HG02938 (cell line): ENCODE results near the gene HSPB6.
"Not testable (repeated sequence)": the region's sequence is repeated elsewhere in the genome, so short reads cannot be mapped to it uniquely, and the experiment has no call there.

ENCODE experiments used
- ATAC-seq: cut with Tn5 transposase; IDR thresholded peaks from one replicate; pipeline ENCODE4 v1.9.1; 2021; ENCODE audit warnings: mild to moderate bottlenecking, moderate library complexity; ENCODE audit not compliant: unreplicated experiment

HSPB6 gene

DNA sequence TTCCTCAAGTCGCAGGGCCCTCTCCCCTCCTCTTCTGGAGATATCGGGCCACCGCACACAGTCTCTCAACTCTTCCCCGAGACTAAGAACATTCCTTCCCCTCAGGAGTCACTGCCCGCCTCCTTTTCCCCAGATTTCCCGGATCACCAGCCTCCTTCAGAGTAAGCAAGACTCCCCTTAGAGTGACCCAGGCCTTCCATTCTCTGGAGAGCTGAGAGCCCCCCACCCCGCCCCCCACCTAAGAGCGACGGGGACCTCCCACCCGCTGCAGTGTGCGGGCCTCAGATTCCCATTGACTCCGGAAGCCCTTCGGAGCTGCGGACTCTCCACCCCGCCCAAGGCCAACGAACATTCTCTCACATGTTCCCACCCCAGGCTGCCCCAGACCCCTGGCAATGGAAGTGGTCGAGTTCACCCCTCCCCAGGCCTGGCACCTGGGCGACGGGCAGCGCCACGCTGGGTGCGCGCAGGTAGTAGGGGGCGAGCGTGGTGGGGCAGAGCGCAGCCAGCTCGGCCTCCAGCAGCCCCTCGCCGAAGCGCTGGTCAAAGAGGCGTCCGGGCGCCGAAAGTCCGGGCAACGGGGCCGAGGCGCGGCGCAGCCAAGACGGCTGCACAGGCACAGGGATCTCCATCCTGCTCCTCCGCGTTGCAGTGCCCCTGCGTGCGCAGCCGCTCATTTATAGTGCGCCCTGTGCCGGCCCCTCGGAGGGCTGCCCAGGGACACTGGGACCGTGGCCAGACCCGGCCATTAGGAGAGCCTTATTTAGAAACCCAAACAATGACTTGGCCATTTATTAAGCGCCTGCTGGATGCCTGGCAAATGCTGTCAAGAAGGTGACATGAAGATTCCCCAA is at the start of gene HSPB6:
TSS of gene HSPB6 (minus strand) at position 653 of the 854 bp plus-strand sequence. CDS start at position 632, 21 bp downstream.
- no peak for ATAC-seq

GRCh38 chr19:35806597-35806996 is 49.8 kb upstream of the HSPB6 start:
- ATAC-seq: no peak

GRCh38 chr19:35805526-35806102 is 48.8 kb upstream of the HSPB6 start:
- no peak for ATAC-seq

GRCh38 chr19:35801828-35802227 is 45.0 kb upstream of the HSPB6 start:
- no peak for ATAC-seq

DNA sequence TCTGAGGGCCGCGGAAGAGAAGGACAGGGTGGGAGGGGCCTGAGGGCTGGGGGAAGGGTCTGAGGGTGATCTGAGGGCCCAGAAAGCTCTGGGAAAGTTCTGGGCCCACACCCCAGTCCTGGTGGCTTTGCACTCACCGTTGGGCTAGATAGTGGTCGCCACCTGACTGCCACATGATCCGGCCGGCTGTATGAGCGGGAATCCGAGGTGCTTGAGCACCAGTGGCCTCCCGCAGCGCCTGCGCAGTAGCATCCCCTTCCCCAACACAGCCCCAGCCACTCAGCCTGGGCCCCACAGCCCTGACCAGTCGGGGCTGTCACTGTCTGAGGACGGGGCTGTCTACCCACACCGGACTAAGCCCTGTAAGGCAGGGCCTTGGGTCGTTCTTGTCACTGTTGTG is 40.8 kb upstream of the HSPB6 start:
- ATAC-seq: no peak

GRCh38 chr19:35796645-35797542 is 40.1 kb upstream of the HSPB6 start:
- ATAC-seq: no peak

DNA sequence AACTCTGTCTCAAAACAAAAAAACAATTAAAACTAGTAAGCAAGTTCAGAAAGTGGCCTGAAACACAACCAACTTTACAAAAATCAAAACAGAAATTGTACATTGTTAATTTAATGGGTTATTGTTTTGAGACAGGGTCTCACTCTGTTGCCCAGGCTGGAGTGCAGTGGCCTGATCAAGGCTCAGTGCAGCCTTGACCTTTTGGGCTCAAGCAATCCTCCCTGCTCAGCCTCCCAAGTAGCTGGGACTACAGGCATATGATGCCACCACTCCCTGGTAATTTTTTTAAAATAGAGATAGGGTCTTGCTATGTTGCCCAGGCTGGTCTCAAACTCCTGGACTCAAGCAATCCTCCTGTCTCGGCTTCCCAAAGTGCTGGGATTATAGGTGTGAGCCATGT is 38.7 kb upstream of the HSPB6 start:
- not testable (repeated sequence) for ATAC-seq

GRCh38 chr19:35793381-35794165 is 36.7 kb upstream of the HSPB6 start:
- ATAC-seq: no peak

DNA sequence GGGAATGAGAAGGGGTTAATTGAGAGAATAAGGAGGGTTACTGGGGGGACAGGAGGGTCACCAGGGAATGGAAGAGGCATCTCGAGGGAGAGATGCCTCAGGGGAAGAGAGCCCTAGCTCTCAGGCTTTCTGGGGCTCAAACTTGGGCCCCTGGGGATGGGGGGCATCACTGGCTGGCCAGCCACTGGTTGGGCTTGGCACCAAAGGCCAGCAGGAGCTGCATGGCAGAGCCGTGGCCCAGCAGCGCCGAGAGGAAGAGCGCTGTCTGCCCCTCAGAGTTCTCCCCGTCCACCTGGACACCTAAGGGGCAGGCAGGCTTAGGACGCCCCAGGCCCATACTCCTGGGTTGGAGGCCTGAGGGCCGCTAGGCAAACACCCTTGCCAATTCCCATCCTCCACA is 36.1 kb upstream of the HSPB6 start:
- ATAC-seq: no peak

- no peak for ATAC-seq
Observed at GRCh38 chr19:35792312-35792711, 35.5 kb upstream of the HSPB6 start.

- ATAC-seq: no peak
Observed at GRCh38 chr19:35791814-35792279, 35.0 kb upstream of the HSPB6 start.

DNA sequence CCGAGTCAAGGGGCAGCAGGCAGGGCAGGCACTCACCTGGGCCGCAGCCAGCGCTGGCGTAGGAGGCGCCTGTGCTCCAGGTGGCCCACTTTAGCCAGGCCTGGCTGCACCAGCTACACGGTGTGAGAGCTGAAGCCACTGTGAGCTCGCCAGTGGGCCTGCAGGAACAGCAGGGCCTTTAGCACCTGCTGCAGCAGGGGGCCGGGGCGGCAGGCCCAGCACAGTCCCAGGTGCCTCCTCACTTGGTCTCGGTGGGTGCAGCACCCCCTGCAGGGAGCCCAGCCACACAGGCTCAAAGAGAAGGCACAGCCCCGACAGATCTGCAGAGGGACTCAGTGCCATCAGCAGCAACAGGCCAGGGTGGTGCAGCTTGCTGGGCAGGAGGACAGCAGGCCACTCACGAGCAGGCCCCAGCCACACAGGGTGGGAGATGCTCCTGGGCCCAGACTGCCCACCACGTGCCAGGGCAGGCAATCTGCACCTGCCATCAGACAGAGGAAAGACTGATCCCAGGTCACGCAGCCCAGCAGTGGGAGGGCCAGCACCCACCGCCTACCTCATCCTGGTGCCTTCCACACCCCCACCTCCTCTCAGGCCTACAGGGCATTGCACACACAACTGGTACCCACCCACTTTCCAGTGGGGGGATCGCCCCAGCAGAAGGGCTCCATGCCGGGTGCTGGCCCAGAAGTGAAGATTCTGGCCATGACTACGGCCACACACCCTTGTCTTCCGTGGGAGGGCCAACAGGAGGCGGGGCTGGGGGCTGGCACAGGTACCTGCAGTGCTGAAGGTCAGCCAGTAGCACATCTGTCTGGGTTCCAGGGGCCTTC is 34.4 kb upstream of the HSPB6 start:
- ATAC-seq: no peak

- ATAC-seq: no peak
Observed at GRCh38 chr19:35789978-35790944, 33.4 kb upstream of the HSPB6 start.

DNA sequence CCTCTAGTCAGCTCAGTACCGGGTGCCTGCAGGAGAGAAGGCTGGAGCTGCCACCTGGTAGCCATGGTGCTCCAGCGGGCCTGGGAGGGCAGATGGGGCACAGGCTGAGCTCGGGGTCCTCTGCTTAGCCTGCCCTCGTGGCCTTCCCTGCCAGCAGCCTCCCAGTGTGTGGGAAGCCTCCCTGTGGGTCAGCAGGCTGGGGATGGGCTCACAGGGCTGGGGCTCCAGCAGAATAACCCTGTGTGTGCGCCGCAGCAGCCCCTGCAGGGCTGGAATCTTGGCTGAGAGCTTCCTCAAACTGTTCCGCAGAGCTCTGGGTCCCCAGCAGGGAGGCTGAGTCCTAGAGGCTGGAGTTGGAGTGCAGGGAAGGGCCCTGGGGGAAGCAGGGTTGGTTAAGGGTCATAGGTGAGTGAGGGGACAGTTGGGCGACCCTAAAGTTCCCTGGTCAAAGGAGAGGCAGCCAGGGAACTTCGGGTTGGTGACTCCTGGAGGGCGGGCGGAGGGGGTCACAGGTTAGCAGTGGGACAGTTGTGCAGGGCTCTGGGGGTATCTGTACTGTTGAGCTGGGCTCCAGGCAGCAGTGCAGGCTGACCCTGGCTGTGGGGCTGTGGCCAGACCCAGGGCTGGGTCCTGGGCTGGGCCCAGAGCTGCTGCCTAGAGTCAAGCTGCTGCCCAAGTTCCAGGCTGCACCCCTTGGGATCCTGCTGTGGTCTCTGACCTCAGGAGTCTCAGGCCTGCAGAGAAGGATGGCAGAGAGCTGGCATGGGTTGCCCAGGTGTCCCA is 32.6 kb upstream of the HSPB6 start:
- ATAC-seq: no peak

DNA sequence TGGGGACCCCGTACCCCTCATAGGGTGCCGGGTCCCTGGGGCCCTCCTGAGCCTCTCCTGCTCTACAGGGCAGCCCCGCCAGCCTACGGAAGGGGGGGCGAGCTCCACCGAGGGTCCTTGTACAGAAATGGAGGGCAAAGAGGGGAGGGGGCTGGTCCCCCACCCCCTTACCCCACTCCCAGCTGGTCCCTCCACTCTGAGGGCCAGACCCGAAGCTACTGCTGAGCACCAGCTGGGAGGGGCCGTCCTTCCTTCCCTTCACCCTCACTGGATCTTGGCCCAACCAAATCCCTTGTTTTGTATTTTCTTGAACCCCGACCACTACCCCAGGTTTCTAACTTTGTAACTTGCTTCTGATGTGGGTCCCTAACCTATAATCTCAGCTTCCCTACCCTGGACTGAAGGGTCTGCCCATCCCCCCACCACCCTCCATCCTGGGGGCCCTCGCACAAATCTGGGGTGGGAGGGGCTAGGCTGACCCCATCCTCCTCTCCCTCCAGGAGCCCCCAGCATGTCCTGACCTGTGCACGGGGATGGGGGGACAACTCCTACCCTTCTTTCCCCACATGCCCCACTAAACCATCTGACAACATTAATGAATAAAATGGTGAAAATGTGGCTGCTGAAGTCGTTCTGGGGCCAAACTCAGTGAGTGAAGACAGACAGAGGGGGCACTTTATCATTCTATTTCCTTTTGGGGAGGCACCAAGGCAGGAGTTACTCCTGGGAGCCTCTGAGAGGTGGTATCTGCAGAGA is 31.6 kb upstream of the HSPB6 start:
- ATAC-seq: no peak

DNA sequence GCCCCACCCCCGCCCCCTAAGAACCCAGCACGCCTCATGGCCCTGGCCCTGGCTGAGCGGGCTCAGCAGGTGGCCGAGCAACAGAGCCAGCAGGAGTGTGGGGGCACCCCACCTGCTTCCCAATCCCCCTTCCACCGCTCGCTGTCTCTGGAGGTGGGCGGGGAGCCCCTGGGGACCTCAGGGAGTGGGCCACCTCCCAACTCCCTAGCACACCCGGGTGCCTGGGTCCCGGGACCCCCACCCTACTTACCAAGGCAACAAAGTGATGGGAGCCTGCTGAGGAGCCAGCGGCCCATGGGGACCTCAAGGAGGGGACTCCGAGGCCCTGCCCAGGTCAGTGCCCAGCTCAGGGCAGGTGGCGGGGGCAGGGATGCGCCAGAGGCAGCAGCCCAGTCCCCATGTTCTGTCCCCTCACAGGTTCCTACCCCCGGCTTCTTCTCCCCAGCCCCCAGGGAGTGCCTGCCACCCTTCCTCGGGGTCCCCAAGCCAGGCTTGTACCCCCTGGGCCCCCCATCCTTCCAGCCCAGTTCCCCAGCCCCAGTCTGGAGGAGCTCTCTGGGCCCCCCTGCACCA is 30.5 kb upstream of the HSPB6 start:
- no peak for ATAC-seq
